ENCODE results near the gene LAIR2.
"Not testable (repeated sequence)": the region's sequence is repeated elsewhere in the genome, so short reads cannot be mapped to it uniquely, and the experiment has no call there.

The LAIR2 gene

DNA sequence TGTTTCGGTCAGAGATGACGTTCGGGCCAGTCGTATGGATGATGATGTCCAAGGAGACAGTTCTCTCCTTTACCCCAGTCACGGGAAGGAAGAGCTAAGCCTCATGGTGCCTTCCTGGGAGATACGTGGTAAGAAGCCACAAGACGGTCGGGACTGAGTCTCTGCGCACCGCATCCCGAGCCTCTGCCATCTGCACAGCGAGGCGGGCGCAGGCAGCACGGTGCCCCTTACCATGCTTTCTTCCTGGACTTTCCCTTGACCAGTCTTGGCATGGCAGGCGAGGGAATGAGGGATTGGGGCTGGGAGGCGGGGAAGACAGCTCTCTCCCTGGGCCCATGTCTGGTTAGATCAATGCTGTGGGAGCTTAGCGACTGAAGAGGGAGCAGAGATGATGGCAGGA is 10.1 kb upstream of the LAIR2 start:
- DNase-seq: no peak

DNA sequence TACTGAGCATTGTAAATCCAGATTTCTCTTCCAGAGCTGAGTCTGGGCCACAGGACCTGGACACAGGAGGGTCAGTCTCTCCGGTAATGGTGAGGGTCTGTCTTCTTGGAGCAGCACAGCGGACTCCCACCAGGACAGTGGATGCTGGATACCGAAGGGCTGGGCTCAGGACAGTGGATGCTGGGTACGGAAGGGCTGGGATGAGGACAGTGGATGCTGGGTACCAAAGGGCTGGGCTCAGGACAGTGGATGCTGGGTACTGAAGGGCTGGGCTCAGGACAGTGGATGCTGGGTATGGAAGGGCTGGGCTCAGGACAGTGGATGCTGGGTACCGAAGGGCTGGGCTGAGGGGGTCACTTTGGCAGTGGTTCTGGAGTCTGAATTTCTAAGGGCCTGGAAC is 9.6 kb upstream of the LAIR2 start:
- DNase-seq: not testable (repeated sequence)

DNA sequence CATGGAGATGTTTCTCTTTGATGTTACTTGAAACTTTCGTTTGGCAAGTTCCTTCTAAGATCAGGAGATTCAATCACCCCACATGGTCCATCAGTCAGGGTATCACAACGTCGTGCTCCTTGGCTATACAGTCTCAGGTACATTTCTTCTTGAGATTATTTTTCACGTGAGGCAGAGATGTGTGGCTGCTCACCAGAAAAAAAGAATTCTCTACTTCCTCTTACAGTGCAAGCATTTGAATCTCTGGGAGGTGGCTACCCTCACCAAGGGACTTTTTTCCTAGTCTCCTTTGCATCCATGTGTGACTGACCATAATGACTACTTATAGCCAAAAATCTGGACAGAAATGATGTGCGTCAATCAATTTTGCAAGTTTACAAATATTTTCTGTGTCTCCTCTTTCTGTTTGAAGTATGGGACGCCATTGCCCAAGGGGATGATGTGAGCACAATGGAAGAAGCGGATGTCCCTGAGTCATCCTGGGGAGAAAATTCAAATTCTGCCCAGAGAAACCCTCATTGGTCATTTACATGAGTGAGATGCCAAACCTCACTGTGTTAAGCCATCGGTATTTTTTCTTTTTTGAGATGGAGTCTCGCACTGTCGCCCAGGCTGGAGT is 8.6 kb upstream of the LAIR2 start:
- DNase-seq: no peak

DNA sequence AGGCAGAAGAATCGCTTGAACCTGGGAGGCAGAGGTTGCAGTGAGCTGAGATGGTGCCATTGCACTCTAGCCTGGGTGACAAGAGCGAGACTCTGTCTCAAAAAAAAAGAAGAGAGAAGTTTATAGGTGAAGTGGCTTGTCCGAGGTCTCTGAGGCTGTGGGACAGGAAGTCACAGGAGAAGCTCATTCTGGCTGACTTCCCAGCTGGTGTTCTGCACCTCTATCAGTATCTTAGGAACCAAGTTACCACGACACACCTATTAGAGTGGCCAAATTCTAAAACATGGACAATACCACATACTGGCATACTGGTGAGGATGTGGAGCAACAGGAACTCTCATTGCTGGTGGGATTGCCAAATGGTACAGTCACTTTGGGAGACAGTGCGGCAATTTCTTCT is 7.3 kb upstream of the LAIR2 start:
- DNase-seq: not testable (repeated sequence)

DNA sequence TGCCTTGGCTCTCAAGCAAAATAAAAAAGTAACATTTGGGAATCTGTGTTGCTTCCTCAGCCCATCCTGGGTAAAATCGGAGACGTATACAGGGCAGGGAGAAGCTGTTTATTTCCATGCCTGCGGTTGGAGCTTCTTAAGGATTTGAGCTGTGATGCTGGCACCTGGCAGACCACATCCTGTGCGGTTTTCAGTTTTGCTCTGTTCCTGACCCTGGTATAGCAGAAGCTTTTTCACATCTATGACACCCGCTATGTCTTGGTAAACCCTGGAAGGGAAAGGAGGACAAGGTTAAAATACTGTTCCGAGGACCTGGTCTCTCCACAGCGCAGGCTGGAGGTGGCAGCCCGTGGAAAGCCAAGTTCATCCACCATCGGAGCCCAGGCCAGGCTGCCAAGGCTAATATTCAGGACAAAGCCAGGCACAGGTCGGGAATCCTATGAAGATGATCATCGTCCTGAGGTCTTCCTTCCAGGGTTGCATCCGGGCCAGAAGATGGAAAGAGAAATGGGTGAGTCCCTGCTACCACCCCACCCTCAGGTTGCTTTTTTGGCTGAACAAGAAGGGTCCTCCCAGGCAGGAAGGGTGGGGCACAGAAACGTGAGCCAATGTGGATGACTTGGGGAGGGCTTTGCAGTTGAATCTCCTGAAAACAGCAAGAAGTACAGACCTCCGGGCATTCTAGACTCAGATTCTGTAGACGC is 4.7 kb upstream of the LAIR2 start:
- DNase-seq: not testable (repeated sequence)

DNA sequence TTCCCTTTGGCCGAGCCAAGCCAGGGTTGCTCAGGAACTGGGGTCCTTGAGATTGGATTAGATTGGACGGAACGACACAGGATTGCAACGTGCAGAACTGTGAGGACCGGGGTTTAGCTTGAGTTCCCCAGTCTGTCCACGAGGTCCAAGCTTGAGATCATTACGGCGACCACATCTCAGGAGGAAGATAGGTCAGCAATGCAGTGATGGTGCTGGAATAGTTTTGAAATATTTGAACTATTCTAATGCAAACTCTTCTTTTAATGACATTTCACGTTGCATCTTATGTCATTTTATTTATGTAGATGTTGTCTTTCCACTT is 4.2 kb upstream of the LAIR2 start:
- DNase-seq: not testable (repeated sequence)

DNA sequence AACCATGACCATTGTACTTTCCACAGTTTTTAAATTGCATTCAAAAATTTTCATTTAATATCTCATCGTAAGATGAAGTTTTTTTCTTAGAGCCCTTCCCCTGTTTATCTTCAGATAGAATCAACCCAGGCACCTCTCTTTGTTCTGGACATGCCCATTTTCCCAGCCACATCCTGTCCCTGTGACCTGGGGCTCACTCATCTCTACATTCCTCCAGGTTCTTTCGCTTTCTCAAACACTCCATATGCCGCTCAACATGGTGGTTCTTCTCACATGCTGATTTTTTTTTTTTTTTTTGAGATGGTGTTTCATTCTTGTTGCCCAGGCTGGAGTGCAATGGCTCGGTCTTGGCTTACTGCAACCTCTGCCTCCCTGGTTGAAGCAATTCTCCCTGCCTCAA is 2.9 kb downstream of the LAIR2 start:
- not testable (repeated sequence) for DNase-seq

DNA sequence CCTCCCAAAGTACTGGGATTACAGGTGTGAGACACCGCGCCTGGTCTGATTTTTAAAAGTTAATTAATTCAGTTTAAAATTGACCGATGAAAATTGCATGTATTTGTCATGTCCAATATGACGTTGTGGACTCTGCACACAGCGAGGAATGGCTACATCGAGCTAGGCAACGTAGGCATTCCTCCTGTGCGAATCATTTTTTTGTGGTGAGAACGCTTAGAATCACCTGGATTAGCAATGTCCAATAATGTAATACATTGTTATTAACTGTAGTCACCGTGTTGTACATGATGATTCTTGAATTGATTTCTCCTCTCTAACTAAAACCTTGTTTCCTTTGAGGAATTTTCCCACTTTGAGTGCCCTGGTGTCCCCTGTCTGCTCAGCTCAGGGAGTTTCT is 3.4 kb downstream of the LAIR2 start:
- no peak for DNase-seq

DNA sequence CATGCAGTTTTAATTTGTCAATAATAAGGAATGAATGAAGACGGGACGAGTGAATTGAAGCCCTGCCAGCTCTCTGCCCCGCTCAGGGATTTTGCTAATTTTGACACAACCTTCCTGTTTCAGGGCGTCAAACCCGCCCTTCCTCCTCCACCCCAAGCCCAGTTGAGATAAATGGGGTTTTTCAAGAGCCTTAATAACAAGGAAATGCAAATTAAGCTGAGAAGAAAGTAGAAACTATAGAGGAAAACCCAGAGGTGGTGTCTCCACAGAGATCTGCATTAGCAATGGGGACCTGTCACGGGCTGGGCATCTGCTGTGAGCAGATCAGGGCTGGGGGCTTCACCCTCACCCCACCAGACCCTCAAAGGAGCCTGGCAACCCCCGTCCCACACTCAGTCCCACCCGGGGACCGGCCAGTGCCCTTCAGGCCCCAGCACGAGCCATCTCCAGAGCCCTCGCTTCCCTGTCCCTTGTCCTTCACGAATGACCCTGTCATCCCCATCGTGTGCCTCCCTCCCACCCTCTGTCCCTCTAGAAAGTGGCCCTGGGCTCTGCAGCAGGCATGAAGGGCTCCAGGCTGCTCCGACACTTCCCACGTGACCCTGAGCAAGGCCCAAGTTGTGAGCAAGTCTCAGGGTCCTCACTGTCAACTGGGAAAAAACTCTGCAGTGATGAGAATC is 4.5 kb downstream of the LAIR2 start:
- DNase-seq: not testable (repeated sequence)

DNA sequence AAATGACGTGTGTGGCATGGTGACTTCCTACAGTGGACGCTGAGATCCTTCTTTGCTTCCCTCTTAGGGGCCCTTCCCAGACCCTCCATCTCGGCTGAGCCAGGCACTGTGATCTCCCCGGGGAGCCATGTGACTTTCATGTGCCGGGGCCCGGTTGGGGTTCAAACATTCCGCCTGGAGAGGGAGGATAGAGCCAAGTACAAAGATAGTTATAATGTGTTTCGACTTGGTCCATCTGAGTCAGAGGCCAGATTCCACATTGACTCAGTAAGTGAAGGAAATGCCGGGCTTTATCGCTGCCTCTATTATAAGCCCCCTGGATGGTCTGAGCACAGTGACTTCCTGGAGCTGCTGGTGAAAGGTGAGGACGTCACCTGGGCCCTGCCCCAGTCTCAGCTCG is 5.2 kb downstream of the LAIR2 start:
- no peak for DNase-seq

DNA sequence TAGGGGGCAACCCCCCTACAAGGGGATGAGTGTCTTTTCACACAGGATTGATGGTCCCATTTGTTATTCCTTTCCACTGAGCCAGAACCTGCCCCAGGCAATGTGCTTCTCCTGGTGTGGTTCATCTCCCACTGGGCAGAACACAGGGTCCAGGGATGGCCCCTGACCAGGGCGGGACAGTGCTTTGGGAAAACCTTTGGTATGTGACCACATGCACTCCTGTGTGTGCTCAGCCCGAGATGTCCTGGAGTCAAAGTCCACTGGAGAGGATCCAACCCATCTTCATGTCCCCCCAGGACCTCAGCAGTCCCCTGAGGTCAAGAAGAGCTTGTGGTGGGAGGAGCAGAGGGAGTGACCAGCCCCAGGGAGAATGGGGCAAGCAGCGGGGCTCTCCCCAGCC is 5.9 kb downstream of the LAIR2 start:
- DNase-seq: not testable (repeated sequence)

DNA sequence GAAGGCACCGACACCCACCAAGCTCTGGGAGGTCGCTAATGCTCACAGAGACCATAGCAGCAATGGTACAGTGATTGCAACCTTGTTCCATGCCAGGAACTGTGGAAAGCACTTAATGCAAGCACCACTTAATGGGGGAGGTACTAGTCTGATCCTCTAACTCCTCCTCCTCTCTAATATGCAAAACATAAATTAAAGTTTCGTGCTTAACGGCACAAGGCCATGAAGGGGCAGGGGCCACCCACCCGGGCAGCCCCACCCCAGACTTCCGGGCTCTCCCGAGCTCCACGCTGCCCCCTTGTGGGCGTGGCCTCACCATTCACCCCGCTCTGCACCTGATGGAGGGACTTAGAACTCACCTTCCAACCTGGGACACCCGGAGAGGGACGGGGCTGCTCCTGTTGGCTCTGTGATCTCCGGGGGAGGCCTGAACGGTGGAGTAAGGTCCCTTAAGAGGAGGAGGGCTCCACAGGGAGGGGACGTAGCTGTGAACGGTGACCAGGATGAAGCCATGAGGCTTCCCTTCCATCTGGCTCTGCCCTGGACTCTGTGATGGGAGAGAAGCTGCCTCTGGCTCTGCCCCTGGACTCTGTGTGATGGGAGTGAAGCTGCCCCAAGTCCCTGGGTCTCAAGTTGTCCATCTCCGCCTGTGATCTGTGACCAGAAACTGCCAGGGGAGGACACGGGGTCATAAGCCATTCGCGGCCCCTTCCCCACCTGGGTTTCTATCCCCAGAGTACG is 6.7 kb downstream of the LAIR2 start:
- not testable (repeated sequence) for DNase-seq

DNA sequence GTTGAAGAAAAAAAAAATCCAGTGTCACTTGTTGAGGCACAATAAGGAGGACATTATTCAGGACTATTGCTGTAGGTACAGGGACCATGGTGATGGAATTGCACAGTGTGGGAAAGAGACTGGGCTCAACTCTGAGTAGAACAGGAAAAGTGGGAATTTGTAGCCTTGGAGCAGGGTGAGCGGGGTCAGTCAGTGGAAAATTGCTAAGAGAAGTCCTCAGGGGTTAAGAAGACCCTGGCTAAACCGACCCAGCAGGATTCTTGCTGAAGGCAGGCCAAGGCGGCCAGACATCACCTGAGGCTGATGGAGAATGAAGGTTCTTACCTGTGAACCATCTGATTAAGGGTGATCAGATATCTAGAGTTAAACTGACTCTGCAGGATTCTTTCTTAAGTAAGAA is 12.5 kb downstream of the LAIR2 start:
- DNase-seq: no peak

DNA sequence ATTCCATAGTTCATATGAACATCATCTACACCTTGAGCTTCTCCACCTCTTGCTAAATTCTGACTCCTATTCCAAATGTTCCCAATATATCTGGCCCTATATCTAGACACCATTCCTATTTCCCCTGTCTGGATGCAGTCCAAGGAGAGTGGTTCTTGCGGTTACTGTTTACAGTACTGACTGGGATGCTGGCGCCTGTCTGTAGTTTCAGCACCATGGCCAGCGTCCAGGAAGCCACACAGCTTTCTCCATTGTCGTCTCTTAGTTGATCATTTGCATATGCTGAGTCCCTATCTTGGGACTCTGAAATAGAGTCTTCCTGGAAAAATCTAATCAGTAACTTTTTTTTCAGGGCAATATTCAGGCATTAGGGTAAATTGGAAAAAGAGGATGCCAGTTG is 14.9 kb downstream of the LAIR2 start:
- DNase-seq: peak in 8 of 56 donors; percentile 4 to 22 (median 12)

DNA sequence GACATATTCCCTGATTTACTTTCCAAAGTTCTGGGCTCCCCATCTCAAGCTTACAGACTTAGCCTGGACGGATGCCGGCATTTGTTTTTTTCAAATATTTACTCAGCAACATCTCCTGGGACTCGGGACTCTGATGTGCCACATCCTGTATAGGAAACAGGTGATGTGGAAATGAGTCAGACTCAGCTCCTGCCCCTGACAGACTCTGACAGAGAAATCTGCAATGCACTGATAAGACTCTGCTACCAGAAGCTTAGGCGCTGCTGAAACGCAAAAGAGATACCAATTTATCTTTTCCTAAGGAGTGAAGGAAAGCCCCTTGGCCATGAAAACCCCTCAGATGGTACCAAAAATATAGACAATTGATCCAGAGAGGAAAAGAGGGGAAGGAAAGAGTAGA is 16.2 kb downstream of the LAIR2 start:
- DNase-seq: no peak

DNA sequence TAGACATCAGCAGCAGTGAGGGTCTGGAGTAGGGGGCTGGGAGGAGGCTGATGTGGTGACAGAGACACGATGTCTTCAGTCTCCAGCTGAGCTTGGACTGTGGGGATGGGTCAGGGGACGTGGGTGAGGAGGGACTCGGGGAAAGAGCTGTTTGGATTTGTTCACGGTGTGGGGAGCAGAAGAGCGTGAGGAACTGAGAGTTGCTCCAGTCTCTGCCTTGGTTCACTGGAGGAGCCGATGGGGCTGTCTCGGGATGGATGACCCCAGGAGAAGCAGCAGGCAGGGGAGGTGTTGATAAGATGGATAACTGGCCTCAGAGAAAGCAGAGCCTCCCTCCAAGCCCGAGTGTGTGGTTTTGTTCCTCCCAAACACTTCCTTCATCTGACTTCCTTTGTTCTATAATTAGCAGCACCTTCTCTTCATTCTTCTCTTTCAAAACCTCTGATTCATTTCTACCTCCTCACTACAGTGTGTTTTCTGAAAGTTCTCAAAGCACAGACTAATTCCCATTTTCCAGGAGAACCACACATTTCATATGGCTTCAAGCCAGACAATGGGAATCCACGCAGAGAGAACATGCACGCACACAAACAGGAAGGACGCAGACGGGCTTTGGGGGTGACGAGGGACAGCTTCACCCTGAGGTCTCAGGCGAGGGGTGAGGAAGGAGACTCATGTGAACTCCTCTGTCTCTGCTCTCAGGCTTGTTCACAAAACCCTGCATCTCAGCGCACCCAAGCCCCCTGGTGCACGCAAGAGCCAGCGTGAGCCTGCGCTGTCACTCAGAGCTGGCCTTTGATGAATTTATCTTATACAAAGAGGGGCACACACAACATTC is 18.6 kb downstream of the LAIR2 start:
- DNase-seq: peak in 1 of 56 donors; percentile 7

DNA sequence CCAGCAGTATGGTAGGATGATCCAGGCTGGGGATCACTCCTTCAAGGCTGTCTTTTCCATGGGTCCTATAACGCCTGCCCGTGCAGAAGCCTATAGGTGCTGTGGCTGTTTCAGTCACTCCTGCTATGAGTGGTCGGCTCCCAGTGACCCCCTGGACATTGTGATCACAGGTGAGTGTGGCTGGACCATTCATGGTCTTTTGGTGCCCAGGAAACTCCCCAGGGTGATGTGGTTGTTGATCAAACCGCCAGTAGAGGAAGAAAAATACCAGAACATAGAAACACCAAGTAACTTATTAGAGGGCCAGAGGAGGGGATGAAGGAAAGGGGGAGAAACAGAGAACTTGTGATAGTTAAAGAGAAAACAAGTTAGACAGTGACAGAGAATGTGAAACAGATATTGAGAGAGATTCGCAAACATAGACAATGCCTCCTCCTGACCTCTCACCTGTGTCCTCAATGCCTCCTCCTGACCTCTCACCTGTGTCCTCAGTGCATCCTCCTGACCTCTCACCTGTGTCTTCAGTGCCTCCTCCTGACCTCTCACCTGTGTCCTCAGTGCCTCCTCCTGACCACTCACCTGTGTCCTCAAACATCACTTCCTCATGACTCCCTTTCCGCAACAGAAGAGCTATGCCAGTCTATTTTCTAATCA is 19.4 kb downstream of the LAIR2 start:
- no peak for DNase-seq

DNA sequence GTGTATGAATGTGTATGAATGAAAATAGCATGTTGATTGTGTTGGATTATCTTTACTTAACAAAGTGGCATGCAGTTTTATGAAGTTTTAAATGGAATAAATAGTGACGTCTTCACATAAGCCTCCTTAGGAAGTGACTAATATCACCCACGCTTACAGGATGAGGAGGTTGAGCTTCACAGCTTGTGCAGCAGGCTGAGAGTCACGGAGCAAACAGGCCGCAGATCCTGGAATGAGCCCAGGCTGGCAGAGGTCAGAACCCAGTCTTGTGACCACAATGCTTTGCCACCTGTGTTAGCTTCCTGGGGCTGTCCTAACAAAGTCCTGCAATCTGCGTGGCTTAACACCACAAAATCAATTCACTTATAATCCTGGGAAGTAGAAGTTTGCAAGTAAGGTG is 20.8 kb downstream of the LAIR2 start:
- peak in 3 of 56 donors; percentile 3 to 8 (median 5) for DNase-seq

DNA sequence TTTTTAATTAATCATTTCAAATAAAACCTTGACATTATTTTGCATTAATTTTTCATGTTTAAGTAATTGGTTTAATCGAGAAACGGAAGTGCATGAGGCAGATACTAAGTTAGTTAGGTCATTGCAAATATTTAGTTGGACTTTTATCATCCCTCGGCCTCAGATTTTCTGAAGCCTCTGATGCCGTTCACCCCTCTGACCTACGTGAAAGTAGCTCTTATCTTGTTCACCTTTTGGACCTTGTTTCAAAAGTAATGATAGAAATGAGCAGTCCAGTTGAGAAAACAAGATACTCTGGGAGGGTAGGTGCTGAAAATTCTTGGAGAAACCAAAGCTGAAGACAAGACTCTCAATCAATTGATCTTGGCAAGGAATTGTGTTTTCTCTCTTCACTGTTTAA is 23.0 kb downstream of the LAIR2 start:
- no peak for DNase-seq

DNA sequence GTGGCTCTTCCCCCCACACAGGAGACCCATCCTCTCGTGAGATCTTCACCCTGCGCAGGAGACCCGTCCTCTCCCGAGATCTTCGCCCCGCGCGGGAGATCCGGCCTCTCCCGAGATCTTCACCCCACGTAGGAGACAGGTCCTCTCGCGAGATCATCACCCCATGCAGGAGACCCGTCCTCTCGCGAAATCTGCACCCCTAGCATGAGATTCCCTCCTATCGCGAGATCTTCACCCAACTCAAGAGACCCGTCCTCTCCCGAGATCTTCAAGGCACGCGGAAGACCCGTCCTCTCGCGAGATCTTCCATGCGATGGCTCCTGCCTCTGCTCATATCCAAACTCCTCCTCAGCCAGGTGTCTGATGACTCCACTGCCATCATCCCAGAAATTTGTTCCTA is 24.3 kb downstream of the LAIR2 start:
- no peak for DNase-seq

DNA sequence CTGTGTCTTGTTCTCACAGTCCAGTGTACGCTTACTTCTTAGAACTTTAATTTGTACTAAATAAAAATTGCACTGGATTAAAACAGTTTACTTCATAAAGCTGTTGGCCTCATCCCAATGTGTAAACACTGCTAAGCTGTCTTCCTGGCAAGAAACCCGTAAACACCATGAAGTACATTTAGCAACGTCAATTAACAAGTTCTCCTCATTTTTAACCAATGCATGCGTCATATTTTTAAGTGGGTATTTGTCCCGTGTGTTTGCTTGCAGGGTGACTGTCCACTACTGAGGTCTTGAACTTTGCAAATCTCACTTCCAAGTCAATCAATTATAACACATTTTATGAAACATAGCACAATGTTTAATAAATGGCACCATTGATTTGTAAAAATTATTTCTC is 28.2 kb downstream of the LAIR2 start:
- DNase-seq: no peak

Measured in amygdala (tissue), 56 donors.